GM12872 (cell line): ENCODE measurements around the gene CTXND1.
A peak's percentile ranks its signal among the peaks of the same experiment; 100 is the strongest.

Source experiments
- CTCF ChIP-seq: IDR thresholded peaks from 3 replicates; pipeline ENCODE4 v1.5.1; 2011; ENCODE audit warnings: low read depth, mild to moderate bottlenecking, low read length, moderate library complexity; ENCODE audit not compliant: insufficient read depth

CTXND1 gene

GRCh38 chr15:80240276-80240675, 11.7 kb downstream of the CTXND1 start:
- TF ChIP-seq CTCF, result no peak

- TF ChIP-seq CTCF, result peak; percentile 83
These were observed 17.1 kb downstream of the CTXND1 start for GRCh38 chr15:80234883-80235282.

- no peak for TF ChIP-seq CTCF
These were observed 18.4 kb downstream of the CTXND1 start for GRCh38 chr15:80233581-80233980.

- no peak for TF ChIP-seq CTCF
These were observed 20.6 kb downstream of the CTXND1 start for GRCh38 chr15:80231371-80231770.

- no peak for TF ChIP-seq CTCF
These were observed 22.9 kb downstream of the CTXND1 start for GRCh38 chr15:80228959-80229610.

GRCh38 chr15:80219955-80220354, 32.1 kb downstream of the CTXND1 start:
- TF ChIP-seq CTCF, result no peak

GRCh38 chr15:80217327-80217900, 34.6 kb downstream of the CTXND1 start:
- no peak for TF ChIP-seq CTCF

- no peak for TF ChIP-seq CTCF
These were observed 35.1 kb downstream of the CTXND1 start for GRCh38 chr15:80216911-80217310.
